Stimulated activated CD8-positive, alpha-beta memory T cell treated with anti-CD3 and anti-CD28 coated beads, Interleukin-2, amount 100 ng/mL, for 48 hours (primary cell): ENCODE data around the gene NCKAP5.
"Not testable (repeated sequence)": the region's sequence is repeated elsewhere in the genome, so short reads cannot be mapped to it uniquely, and the experiment has no call there.

Experiments
- DNase-seq, 2 donors: peaks; one replicate each; pipeline ENCODE4 v3.0.0-alpha.2; 2020; ENCODE audit warnings: low read depth in 2 of 2

The NCKAP5 gene

DNA sequence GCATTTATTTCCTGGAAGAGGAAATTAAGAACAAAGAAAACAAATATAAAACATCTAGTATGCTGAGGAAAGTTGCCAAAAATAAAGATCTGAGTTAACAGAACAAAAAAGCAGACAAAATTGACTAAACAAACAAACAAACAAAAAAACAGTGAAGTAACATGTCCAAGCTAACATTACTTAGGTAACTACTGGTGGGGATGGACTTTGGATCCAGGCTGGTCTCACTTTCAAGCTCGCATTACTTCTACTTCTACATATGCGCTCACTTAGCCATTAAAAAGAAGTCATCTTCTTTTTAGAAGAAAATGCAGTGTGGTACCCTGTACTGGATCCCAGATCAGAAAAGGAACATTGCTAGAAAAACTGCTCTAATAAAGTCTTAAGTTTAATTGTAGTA, 358.9 kb downstream of the NCKAP5 start:
- no peak for DNase-seq

DNA sequence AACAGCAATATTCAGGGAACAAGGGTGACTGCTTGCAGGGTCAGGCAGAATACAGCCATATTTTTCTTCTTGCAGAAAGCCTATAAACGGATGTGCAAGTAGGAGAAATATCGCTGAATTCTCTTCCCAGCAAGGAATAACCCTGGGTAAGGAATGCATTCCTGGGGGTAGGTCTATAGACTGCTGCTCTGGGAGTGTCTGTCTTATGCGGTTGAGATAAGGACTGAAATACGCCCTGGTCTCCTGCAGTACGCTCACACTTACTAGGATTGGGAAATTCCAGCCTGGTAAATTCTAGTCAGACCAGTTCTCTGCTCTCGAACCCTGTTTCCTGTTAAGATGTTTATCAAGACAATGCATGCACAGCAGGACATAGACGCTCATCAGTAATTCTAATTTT, 361.6 kb downstream of the NCKAP5 start:
- not testable (repeated sequence) for DNase-seq

DNA sequence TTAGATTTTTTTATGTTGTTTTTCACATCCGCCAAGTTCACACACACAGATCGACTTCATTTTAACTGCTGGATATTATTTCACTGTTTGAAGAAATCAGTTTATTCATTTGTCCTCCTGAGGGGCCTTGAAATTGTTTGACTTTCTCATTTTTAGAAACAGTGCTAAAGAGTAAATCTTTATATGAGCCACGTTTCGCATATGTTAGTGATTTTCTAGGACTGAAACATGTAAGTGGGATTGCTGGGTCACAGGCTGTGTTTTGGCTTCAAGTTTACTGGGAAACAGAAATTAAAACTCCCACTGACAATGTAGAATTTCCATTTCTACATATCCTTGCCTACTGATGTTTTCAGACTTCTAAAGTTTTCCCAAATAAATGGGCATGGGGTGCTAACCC, 363.8 kb downstream of the NCKAP5 start:
- DNase-seq = no peak

DNA sequence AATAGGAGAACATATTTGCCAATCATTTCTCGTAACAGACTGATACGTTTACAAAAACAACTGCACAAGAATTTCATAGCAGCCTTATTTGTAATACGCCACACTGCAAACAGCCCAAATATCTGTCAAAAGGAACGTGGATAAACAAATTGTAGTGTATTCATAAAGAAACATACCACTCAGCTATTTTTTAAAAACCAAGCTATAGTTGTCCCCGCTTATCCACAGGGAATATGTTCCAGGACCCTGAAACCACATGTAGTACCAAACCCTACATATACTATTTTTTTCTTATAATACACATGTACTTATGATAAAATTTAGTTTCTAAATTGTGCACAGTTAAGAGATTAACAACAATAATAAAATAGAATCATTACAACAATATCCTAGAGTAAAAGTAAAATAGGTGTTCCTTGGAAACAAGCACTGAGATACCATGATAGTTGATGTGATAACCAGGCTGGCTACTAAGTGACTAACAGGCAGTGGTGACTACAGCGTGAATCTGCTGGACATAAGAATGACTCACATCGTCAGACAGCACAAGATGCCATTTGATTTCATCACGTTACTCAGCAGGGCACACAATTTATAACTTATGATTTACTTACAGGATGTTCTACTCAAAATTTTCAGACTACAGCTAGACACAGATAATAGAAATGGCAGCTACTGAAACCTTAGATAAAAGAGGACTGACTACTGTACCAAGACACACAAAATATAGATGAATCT, 367.4 kb downstream of the NCKAP5 start:
- DNase-seq = no peak

DNA sequence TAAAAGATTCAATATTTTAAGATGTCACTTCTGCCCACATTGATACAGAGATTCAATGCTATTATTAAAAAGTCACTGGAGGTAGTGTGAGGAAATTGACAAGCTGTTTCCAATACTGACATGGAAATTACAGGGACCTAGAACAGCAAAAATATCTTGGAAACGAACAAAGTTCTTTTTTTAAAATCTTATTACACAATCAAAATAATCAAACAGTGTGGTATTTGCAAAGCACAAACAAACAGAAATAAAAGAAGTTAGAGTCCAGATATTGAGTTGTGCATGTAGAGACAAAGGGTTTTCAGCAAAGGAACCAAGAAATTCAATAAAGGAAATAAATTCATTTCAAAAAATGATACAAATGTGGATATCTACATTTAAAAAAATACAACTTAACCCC, 369.6 kb downstream of the NCKAP5 start:
- no peak for DNase-seq

DNA sequence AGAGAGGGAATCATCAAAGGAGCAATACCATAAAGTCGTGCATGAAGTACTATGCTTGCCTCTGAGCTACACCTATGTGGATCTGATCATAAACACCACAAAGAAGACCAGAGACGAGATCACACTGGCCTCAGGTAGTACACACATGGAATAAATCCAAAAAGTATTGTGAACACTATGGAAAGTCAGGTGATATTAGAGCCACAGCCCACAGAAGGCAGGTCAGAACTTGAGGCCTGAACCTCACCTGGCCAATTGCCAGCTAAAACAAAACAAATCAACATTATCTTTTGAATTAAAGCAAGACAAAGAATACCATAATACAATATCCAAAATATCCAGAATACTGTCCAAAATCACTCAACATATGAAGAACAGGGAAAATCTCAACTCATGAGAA, 371.1 kb downstream of the NCKAP5 start:
- DNase-seq = no peak

DNA sequence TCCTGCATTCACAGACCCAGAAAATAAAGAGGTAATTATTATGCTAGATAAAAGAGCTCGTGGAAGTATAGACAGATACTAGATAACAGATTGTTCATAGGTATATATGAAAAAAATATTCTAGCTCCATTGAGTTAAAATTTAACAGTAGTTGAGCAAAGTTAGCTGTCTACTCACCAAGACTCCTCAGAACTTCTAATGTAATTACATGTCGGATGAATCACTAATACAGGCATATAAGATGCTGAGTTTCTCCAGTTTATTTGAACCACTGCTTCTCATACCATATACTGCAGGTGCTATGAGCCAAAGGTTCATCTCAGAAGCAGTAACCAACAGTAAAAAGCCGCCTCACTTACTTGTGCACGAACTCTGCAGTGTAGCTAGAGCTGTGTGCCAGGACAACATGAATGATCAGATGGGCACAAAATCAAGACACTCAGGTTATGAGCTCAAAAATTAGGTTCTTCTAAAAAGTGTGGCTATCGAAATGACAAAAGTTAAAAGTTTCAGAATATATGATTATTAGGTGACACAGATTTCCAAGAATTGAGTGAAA, 373.4 kb downstream of the NCKAP5 start:
- DNase-seq = no peak

DNA sequence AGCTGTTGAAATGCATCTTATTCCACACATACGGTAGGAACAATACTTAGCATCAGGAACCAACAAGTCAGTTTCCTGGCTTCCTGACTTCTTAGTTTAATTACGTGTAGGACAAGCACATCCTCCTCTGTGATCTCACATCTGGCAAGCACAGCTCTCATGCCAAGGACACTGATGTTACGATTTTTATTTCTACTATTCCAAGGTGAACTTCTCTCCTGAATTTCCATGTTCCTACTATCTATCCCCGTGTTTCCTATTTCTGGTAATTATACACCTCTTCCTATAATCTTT, 374.0 kb downstream of the NCKAP5 start:
- no peak for DNase-seq

DNA sequence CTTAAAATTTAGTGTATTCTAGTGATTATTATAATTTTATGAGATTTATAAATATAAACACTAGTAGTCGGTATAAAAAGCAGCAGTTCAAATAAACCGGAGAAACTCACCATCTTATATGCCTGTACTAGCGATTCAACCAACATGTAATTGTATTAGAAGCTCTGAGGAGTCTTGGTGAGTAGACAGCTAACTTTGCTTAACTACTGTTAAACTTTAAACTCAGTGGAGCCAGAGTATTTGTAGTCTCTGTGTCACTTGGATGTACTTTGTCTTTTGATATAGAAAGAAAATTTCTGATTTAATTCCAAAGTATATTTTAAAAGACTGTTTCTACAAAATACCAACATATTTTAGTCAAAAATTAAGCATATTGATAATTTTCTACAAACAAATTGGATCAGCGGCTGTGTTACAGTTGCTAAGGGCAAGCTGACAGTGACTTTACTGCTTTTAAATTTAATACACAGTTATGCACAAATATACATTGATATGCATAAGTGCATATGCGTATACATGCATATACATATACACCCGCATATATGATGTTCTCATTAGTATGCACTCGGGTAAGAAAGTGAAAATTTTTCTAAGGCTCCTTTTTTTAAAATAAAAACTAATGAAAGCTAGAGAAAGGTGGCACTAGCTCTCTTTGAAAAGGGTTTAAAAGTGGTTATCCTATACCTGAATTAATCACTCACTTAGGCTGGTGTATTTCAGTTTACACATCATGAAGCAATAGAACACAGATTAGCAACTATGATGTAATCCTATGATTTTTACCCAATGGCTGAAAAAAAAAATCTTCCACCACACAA, 374.5 kb downstream of the NCKAP5 start:
- DNase-seq = no peak

DNA sequence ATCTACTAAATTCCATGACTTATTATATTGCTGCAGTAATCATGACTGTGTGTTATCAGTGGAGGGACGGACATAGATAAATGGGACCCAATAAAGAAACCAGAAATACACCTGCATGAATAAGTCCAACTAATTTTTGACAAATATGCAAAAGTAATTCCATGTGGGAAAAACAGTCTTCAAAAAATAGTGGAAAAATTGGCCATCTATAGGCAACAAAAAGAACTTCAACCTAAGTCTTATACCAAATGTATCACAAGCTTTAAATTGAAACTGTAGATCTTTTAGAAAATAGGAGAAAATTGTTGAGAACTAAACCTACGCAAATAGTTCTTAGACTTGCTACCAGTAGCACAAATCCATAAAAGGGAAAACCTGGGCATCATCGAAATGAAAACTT, 376.2 kb downstream of the NCKAP5 start:
- no peak for DNase-seq

DNA sequence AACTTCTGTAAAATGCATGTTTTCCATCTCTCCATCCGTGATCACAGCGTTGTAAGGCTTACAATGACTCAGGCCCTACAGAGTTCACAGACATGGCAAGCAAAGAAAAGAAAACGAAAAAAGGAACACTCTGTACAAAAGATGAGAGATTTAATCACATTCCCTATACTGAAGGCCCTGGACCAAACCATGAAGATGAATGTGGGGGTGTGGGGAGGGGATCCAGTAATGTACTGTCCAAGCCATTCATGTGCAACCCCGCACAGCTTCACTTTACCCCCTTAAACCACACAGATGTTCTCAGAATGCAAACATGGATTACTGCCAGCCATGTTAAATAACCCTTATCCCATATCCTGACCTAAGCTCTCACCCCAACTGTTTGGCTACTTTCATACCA, 391.1 kb downstream of the NCKAP5 start:
- DNase-seq = no peak

DNA sequence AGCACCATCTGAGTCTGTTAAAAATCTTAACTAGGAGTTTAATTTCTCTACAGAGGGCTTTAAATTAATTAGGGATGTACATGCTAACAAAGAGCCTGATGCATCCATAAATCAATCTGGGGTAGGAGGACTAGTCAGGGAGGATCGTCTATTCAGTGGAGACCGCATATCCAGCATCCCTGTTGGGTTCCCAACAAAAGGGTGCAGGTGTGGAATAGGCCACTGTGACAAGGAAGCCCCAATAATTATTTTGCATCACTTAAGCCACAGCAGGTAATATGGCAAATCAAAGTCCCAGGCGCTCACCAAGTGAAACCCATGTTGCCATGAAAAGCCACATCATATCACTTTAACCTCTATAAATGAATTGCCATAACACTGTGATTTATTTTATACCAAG, 392.3 kb downstream of the NCKAP5 start:
- no peak for DNase-seq

DNA sequence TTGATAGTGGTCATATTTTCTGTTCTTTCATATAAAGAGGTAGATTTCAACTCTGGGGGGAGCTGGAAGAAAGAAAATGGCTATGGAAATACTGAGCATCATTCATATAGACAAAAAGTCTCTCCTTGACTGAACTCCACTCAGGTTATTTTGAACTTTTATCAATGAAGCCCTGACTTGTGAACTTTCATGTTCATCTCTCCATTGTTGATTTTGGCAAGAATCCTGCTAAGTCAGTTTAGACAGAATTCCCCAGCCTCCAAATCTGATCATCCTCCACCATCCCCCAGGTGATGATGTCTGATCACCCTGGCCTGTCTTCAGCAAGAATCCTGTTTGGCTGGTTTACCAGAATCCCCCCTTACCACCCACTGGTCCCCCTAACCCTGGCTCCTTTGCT, 395.0 kb downstream of the NCKAP5 start:
- DNase-seq = no peak

DNA sequence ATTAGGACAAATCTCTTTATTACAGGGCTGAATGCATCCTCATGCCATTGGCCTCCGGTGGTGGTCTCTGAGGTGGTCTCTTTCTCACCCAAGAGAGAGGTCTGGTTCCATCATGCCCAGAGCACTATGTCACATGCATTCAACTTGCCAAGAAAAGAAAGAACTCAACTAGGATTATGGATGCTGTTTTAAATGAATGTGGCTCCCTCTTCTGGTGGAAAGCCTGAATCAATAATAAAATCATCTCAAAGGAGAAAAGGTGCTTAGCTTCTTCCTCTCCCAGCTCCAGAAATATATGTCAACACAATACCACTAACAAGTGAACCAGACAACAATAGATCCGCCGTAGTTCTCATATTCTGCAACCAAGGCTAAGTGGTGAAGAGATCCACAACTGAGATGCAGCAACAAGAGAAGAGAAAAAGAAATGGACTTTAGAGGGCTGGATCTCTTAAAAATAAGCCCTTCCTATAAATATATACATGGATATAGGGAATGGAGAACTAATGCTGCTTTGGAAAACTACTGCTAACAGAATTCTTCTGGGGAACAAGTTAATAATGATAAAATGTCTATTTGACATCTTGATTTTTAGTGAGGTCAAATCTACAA, 396.8 kb downstream of the NCKAP5 start:
- DNase-seq = no peak

DNA sequence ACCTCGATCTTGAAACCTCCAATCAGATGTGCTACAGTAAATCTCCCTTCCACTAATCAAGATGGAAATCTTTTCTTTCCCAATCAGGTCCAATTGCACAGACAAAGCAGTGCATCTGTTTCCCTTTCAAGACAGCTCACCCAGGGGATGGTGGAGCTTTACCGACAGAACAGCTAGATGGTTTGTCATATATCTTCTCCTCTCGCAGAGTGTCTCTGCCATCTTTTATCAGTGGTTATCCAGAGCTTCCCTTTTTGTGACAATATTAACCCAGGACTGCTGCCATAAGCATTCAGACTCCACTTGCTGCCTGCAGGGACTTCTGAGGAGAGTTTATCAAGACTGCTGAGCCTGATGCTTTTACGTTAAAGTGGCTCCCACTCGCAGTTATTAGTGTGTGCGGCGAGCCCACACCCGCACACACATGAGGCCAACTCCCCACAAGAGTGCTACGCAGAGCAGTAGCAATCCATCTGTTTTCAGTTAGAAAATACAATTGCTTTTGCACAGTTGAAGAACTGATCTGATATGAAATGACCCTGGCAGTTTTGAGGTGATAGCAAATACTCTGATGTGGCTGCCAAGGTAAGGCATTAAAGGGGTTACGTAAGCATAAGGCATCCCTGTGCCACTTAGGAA, 398.9 kb downstream of the NCKAP5 start:
- DNase-seq = no peak

DNA sequence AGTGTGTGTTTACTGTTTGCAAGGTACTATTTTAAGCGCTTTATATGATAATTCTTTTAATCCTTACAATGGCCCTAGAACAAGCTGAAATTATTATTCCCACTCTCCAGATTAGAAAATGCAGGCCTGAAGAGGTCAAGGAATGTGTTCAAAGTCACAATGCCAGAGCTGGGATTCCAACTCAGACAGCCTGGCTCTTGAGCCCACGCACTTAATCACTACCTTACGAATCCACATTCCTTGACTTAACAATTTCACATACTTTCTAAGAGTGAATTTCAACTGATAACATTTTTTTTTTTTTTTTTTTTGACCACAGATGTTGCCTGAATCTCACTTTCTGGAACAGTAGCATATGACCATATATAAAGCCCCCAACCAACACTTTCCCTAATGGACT, 400.3 kb downstream of the NCKAP5 start:
- DNase-seq = no peak

DNA sequence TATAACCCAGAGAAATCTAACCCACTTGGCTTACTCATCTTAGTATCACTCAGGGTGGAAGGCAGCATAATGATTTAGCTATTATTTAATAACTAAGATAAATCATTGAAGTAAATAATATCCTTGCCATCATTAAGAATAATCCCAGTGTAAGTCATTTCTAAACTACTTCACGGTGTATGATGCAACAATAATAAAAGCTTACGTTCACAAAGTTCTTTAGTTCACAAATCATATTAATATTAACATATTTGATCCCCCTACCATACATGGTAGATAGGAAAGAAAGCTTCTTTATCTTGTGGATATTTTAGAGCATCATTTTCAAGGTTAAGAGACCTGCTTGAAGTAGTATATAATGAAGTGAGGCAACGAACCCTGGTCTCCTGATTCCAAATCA, 401.0 kb downstream of the NCKAP5 start:
- no peak for DNase-seq

DNA sequence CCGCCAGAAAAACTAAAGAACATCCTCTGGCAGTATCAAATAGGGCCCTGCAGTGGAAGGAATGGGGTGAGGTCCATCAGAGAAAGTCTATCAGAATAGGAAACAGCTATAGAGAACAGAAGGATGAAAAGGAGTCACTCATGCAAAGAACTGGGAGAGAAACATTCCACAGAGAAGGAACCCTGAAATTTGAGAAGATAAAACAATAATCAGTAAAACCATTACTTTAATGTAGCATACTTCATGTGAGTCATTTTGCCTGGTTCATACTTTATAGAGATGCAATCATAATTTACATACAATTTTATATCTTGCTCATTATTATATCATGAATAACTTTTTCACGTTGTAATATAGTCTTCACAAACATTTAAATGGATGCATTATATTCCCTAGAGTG, 402.2 kb downstream of the NCKAP5 start:
- no peak for DNase-seq

DNA sequence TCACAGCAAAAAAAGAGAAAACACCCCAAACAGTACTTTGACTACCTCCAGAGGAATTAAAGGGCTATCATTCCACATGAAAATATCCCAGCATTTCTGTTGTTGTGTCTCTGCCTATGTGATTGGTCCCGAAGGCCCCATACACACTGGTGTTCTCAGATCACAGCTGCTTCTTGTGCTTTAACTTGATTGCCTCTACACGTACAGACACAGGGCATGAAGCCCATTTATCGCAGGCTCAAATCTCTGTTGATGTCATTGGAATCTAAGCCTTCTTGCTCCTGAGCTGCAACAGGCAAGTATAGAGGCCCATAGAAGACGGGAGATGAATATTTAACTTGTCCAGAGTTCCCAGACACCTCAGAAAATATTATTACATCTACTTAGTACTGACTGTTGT, 405.2 kb downstream of the NCKAP5 start:
- no peak for DNase-seq

DNA sequence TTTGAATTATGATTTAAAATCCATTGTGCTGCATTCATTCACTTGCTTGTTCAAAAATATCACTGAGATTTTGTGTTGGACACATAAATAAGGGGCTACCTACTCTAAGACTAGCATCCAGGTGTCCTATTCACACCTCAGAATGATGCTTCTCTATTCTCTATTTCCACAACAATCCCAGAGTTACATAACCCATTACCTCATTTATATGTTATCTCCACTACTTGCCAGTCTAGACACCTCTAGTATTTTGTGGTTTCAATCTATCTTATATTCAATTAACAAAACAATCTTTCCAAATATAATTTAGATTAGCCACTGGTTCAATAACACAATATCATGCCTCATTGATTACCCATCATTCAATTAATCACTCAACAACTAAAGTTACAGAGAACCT, 409.8 kb downstream of the NCKAP5 start:
- no peak for DNase-seq

DNA sequence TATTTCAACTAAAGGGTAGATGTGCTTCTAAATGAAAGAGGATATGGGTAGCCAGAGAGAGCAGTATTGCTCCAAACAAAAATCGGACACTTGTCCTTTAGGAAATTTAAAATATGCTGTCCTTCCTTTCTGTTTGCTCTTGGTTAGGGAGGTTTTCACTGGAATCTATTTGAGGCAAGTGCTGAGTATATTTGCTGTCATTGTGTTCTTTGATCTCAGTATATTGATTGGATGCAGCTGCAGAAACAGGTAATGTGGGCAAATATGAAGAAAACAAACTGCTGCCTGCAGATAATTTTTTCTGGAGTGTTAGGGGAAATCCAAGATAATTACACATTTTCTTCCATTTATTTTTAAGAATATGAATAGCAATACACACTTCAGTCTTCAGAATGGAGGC, 410.2 kb downstream of the NCKAP5 start:
- no peak for DNase-seq

DNA sequence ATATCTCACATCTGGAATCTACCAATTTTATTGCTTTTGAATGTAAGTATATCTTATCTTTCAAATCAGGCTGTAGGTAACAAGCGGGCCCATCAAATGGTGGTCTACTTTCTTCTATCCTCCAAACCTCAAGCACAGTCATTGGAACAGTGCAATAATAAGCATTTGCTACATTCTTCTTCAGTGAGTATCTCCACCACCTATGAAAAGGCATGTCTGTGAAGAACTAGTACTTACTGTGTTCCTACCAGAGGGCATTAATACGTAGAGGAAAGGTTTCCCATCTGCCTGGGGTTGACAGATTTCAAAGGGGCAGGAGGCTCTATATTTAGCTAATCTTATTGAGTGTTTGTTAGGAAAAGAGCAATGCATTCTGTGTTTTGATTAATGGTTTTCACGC, 411.1 kb downstream of the NCKAP5 start:
- DNase-seq = no peak
